HG03060 (cell line): ENCODE results near the gene SDC3.
"Not testable (repeated sequence)": the region's sequence is repeated elsewhere in the genome, so short reads cannot be mapped to it uniquely, and the experiment has no call there.

Experiments used
- ATAC-seq: cut with Tn5 transposase; IDR thresholded peaks from one replicate; pipeline ENCODE4 v1.9.1; 2021; ENCODE audit warnings: low read depth, moderate number of reproducible peaks; ENCODE audit not compliant: unreplicated experiment

The SDC3 gene

DNA sequence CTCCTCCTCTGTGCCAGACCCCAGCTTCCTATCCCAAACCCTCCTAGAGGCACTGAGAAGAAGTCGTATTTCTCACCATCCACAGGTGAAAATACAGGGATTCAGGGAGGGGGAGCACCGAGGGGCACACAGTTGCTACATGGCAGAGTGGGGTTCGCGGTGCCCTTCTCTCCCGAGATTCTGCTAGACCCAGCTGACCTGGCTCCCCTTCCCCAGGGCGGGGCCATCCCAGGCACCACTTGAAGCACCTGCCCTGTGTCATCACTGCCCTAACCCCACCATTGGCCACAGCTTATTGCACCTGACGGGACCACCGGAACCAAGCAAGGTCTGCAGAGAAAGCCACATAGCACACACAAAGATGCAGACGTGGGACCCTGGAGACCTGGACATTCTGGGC is 30.5 kb downstream of the SDC3 start:
- no peak for ATAC-seq

DNA sequence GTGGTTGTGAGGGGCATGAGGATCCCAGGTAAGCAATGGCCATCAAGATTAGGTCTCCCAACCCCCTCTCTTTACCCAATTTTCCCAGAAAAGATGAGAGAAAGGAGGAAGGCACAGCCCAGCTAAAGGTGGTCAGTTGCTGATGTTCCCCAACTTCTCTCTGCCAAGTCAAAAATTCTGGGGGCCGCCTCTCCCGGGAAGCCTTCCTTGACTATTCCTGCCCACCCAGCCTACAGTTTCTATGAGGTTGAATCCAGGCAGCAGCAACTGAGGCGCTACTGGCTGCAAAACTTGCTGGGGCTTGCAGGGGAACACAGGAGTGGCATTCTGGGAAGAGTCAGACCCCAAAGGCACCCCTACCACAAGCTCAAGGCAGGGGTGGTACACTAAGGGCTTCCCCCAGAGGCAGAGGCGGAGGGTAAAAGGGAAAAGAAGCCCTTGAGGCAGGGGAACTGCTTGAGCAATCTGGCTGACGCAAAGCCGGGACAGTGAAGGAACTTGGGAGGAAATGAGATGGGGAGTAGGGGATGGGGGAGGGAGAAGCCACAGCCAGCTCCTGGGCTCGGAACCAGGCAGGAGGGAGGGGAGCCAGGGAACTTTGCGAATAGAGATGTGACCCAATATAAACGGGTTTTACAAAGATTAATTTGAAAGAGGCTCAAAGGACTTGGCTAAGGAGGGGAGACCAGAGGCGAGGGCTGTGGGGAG is 31.2 kb downstream of the SDC3 start:
- no peak for ATAC-seq

DNA sequence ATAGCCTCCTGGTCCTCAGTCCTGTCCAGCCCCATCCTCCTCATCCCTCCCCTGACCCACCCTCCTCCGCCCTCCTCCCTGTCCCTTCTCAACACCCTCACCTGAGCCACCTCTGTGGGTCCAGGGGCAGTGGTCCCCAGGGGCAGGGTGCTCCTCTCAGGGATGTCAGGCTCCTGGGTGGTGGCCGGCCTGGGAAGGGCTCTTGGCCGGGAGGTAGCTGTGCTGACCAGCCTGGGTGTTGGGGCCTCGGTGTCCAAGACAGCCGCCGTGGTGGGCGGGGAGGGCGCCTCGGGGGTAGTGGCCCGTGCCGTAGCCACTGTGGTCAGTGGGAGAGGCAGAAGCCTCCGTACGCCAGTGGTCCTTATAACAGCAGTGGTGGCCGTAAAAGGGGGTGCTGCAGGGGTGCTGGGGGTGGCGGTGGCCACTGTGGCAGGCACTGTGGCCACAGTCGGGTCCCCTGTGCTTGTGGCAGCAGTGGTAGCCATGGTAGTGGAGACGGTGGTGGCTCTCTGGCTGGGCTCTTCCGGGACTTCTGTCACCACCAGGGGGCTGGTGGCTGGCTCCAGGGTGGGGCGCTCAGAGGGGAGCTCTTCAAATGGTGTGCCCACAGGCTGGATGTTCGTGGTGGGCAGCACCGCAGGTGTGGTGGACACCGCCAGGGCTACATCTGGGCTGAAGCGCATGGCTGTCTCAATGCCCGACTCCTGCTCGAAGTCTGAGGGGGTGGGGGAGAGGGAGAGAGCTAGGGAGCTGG is 31.9 kb downstream of the SDC3 start:
- ATAC-seq = no peak

DNA sequence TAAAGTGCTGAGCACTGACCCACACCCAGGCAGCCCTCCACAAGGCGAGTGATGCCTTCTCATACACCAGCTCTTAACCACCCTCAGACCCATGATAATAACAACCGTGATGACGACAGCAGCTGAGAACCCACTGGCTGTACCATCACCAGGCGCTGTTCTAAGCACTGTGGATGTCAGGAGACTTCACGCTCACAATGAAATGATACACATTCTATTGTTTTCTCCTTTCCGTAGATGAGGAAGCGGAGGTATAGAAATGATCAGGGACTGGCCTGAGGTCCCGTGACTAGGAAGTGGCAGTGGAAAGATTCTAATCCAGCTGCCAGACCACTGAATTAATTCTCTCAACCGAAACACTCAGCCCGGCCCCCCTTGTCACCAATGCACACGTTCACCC is 32.6 kb downstream of the SDC3 start:
- ATAC-seq = no peak

DNA sequence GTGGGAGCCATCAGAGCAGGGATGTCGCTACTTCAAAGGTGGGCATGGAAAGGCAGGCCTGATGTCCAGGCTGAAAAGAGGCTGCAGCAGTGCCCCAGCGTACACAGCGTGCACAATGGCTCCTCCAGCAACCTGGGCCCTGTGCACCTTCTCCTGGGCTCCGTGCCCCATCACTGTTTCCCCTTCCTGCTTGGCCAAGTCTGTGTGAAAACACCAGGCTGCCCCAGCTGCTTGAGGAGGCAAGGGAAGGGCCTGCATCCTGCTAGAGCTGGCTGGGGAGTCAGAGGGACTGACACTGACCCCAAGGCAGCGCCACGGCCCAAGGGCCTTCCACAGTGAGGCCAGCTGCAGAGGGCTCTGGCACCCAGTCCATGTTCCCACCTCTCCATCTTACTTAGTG is 33.4 kb downstream of the SDC3 start:
- ATAC-seq = no peak

DNA sequence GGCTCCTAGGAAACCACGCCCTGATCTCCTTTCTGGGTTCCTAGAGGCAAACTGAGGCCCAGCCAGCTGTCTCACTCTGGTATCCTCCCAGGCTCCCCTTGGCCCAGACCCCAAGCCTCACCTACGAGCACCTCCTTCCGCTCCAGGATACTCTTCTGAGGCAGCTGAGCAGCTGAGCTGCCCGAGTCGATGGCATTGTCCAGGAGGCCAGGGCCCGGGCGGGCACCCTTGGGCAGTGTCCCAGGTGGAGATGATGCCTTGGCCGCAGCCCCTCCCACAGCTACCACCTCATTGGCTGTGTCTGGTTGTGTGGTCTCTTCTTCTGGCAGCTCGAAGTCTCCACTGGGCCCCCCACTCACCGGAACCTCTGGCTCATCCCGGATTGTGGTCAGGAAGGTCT is 34.4 kb downstream of the SDC3 start:
- no peak for ATAC-seq

DNA sequence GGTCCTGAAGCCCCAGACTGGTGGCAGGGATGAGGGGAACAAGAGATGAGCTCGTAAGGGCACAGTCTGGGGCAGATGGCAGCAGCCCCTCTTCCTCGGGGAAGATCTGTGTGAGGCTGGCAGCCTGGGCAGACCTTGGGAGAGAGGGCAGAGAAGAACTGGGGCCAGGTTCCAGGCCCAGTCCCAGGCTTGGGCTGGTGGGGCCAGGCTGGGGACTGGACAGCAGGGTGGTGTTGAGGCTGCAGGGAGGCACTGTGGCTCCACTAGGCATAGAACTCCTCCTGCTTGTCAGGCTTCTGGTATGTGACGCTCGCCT is 35.7 kb downstream of the SDC3 start:
- ATAC-seq = no peak

DNA sequence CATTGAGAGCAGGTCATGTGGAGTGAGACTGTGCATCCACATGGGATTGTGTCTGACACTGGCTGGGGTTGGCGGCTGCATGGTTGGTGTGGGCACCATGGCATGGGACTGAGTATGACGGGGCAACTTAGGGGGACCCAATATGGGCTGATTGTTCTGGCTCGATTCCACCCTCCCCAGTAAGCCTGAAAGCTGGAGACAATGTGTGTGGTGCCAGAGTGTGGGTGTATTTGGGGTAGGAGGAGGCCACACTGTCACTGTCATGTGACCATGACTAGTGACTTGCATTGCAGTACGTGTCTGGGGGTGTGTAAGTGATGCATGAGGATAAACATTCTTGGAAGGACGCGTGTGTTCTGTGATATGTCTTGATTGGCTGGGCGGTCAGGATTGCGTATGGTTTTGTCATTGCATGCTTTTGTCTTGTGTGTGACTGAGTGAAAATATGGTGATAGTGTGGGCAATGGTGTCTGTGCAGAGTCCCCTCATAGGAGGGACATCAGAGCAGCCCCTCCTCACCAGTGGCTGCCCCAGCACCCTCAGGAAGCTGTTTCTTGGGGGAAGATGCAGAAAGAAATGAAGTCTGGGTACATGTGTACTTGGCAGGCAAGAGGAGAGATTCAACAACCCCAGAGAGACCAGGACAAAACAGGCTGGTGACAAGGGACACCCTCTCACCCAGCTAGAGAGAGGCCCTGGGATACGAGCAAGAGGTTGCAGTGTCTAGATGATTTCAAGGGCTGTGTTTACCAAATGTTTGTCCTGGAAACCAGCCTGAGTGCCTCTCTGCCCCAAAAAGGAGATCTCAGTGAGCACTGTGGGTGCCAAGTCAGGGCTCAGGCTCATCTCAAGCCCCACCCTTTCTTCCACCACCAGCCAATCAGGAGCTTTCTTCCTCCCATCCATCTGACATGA is 36.3 kb downstream of the SDC3 start:
- ATAC-seq = no peak

DNA sequence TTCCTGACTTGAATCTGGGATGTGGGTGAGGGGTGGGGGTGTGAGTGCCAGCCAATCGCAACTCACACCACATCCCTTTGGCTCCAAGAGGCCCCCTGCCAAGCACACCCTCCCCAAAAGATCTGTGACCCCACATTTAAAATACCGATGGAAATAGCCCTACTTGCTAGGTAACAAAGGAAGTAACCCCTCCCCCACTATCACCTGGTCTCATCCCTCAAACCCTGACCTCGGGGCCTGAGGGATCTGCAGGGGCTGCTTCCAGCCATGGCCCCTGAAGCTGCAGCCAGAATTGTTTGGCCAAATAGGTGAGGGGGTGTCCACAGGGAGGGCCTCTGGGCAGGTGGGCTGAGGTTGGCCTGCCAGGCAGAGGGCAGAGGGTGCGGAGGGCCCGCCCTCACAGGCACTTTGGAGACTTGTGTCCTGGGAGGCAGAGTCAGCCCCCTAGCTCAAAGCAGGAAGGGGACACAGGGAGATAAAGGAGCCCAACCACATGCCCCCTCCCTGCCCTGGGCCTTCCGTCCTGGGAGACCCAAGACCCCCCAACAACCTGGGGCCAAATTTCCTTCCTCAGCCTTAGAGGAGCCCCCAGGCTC is 37.2 kb downstream of the SDC3 start:
- ATAC-seq = no peak

DNA sequence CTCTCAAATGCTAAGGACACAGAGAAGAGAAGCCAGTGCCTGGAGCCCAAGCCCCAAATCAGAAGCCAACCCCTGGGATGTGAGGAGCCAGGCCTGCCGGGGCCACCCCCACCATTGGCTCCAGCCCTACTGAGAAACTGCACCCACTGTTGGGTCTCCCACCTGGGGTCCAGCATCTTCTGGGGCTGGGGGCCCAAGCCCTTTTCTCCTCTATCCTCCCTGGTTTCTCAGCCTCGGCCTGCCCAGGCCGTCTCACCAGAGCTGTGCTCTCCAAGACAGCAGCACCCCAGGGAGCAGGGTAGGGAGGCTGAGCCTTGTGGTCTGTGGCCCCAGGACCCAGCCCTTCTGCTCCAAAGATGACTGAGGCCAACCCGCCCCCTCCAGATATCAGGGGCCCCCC is 37.9 kb downstream of the SDC3 start:
- no peak for ATAC-seq

DNA sequence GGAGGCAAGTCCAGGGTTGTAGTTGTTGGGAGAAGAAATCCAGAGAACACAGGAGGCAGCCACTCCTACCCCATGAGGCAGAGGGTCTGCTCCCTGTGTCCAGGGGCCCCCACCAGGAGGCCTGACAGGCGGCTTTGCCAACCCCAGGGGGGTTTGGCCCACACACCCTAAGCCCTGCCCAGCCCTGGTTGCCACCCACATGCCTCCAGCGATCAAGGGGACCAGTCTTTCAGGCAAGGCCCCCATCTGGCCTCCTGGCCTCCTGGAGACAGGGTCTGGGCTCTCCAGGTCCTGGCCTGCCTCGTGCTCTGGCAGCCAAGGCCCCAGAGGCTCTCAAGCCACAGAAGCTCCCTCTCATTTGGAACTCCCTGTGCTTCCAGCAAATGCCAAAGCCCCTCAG is 38.5 kb downstream of the SDC3 start:
- no peak for ATAC-seq

DNA sequence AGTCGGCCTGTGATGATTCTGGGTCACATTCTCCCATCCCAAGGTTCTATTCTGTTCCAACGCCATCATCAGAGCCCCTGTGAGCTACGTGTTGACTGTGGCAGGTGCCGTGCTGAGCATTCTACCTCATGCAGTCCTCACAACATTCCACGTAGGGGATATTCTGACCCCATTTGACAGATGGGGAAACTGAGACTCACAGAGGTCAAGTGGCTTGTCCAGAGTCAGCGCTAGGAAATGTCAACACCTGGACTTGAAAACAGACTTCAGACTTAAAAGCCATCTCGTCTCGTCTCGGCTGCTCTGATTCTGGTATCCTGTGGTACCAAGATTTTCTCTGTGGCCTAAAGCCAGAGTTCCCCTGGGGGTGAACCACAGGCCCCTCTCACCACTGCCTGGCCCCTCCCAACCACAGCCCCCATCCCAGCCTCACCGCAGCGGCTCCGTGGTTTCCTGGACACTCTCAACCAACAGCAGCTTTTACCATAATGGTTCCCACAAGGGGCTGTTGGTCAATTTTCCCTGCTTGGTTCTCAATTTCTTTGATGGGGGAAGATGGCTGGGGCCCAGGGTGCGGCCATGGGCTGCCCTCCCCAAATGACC is 39.6 kb downstream of the SDC3 start:
- no peak for ATAC-seq

DNA sequence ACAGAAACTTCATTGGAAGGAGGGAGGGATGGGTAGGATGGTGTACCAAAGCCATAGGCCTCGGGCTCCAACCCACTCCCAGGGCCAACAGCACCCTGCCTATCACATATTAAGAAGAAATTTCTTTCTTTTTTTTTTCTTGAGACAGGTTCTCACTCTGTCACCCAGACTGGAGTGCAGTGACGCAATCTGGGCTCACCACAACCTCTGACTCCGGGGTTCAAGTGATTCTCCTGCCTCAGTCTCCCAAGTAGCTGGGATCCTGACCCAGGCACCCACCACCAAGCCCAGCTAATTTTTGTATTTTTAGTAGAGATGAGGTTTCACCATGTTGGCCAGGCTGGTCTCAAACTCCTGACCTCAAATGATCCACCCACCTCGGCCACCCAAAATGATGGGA is 40.5 kb downstream of the SDC3 start:
- ATAC-seq = not testable (repeated sequence)

DNA sequence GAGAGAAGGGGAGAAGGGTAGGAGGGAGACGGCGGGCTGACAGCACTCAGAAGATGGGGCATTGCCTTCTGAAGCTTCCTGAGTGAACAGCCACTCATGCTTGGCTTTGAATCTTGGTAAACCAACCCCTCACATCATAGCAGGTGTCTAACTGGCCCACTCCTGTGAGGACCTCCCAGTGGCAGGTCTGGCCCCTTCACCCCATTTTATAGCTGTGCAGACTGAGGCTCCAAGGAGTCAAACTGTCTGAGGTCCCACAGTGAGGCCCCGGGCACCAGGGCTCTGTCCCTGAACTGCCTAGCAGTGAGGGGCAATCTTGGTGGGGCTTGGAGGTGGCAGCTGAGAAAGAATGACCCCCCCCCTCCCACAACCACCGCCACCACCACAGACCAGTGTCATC is 41.0 kb downstream of the SDC3 start:
- no peak for ATAC-seq

DNA sequence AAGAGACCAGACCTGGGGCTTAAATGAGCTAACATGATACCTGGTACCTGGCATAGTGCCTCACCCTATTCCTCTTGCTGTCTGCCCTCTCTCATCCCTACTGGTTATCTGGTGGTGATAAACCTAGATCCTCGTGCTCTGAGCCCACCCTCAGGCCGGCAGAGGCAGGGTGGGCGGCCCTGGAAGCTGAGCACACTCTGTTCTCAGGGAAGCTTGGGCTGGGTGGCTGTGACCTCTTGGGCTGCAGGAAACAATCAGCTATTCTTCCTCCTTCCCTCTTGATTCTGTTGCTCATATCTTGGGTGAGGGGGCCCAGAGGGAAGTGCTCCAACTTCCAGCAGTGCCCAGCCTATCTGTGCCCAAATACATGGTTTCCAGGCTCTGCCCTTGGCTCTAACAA is 42.0 kb downstream of the SDC3 start:
- no peak for ATAC-seq

DNA sequence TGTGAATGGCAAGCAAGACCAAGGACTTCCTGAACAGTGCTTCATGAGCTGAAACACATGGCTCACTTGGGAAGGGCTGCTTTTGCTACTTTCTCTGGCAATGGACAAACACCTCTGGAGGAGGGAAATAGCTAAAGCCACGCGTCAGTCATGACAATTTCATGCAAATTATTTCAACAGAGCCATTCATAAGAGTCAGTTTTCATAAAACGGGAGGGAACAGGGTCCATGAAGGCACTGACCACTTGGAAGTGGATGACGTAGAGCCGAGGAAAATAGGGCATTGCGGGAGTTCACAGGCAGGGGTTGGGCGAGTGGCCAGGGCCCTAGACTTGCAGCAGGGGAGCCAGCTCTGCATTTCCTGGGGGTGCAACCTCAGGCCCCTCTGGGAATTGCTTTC is 43.9 kb downstream of the SDC3 start:
- ATAC-seq = no peak

DNA sequence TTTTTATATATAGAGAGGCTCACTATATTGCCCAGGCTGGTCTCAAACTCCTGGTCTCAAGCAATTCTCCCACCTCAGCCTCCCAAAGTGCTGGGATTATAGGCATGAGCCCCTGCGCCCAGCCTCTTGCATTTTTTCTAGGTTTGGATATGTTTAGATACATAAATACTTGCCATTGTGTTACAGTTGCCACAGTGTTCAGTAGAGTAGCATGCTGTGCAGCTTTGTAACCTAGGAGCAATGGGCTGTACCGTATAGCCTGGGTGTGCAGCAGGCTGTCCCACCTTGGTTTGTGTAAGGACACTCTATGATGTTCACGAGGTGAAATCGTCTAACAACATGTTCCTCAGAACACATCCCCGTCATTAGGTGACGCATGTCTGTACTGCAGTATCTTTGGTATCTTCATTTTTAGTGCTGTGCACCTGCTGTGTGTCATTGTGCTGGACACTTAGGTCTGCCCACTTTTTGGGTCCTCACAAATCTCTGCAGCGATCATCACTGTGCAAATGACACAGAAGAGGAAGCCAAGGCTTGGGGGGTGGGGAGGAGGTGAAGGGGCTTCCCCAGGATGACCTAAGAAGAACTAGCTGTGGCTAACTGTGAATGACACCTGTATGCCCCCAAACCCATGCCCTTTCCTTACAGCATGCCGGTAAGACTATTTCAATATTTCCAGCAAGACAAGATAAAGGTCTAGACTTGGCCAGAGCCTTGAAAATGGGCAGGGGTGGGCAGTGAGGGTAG is 44.5 kb downstream of the SDC3 start:
- no peak for ATAC-seq

DNA sequence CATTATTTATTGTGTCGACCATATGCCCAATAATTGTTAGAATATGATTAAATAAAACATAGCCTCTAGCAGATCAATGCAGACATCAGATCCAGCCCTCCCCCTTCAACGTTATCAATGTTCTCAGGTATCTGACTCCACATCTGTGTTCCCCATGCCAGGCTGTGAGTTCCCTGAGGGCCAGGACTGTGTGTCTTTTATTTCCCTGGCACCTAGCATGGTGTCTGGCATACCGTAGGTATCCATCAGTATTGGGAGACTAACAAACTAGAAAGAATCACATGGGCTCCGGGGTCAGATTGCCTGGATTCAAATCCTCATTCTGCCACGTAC is 48.3 kb downstream of the SDC3 start:
- ATAC-seq = no peak

DNA sequence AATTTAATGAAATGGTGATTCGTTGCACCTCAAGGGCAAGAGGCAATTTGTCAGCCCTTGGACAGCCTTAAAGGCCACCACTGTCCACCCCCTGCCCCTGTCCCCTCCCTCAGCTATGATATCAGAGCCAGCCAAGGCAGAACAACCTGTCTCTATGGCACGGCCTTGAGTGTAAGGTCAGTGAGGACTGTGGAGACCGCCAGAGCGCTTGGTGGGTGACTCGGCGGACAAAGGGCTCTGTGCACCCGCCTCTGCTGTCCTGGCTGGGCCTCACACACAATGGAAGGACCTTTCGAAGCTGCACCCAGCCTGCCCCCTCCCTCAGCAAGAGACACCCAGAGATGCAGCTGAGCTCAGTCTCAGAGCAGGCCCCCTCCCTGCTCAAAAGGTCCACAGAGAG is 50.6 kb downstream of the SDC3 start:
- no peak for ATAC-seq

DNA sequence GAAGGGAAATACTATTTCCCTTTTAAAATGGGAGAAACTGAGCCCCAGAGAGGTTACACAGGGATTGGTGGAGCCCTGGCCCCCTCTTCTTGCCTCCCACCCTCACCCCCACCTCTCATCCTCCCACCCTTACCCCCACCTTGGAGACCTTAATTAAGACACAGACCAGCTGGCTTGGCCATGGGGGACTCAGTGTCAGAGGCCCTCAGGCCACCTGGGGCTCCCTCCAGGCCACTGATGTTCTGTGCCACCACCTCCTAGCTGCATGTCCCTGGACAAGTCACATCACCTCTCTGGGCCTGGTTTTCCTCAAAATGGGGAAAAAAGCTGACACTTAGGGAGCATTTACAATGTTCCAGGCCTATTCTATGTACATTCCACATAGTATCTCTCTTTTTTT is 51.5 kb downstream of the SDC3 start:
- no peak for ATAC-seq
